K562 (cell line): Measurements from ENCODE around the gene MRLN. TPM values are rescaled to one million over a fixed set of nuclear protein-coding genes. Genes with fewer than 3 reads are reported as not detected.

Experiments used
- ADNP ChIP-seq: fragments of 200-800 bp; sonication (Bioruptor generic); IDR thresholded peaks from 2 replicates; pipeline ENCODE4 v1.6.1; 2016; ENCODE audit warnings: missing genetic modification characterization, missing compliant biosample characterization
- ARID2 ChIP-seq: fragments of 450-650 bp; IDR thresholded peaks from 2 replicates; pipeline ENCODE4 v1.6.1; 2017; ENCODE audit warnings: antibody characterized with exemption, mild to moderate bottlenecking
- ATF2 ChIP-seq: sonication (generic); formaldehyde crosslinking; IDR thresholded peaks from 2 replicates; pipeline ENCODE4 v1.8.1; 2022; ENCODE audit warnings: missing genetic modification reagents
- CBFA2T3 ChIP-seq: fragments of 450-650 bp; IDR thresholded peaks from 2 replicates; pipeline ENCODE4 v1.6.1; 2017
- E2F6 ChIP-seq, 2 experiments: IDR thresholded peaks; 2 replicates each; pipeline ENCODE4 v1.6.1; 2011; ENCODE audit warnings: borderline replicate concordance in 1 of 2, control low read depth in 1 of 2, low read depth in 1 of 2, low read length in 1 of 2, mild to moderate bottlenecking in 1 of 2, mixed read lengths in 1 of 2, moderate library complexity in 1 of 2; ENCODE audit not compliant: insufficient read depth in 1 of 2, insufficient read length in 1 of 2, poor library complexity in 1 of 2, severe bottlenecking in 1 of 2; ENCODE audit errors: extremely low read depth in 1 of 2
- HDAC2 ChIP-seq: fragments of 450-650 bp; IDR thresholded peaks from 2 replicates; pipeline ENCODE4 v1.6.1; 2016; ENCODE audit warnings: mild to moderate bottlenecking
- MAFF ChIP-seq: IDR thresholded peaks from 2 replicates; pipeline ENCODE4 v1.6.1; 2012; ENCODE audit warnings: low read length, improper control_type of control experiment
- MAFG ChIP-seq: fragments of 450-650 bp; conservative IDR thresholded peaks from 2 replicates; pipeline ENCODE4 v1.6.1; 2016; ENCODE audit warnings: missing genetic modification characterization, missing compliant biosample characterization
- MAZ ChIP-seq, 2 experiments: fragments of 450-650 bp in 1 of 2; sonication (generic) in 1 of 2; formaldehyde crosslinking; IDR thresholded peaks in 1 of 2; conservative IDR thresholded peaks in 1 of 2; 2 replicates each; pipeline versions ENCODE4 v1.4.0 to v1.5.0; 2020; ENCODE audit warnings: mild to moderate bottlenecking in 1 of 2, missing genetic modification reagents in 1 of 2
- MBD2 ChIP-seq: sonication (generic); IDR thresholded peaks from 2 replicates; pipeline ENCODE4 v1.6.1; 2016; ENCODE audit warnings: low read depth, borderline replicate concordance
- MEIS2 ChIP-seq: fragments of 450-650 bp; IDR thresholded peaks from 2 replicates; pipeline ENCODE4 v1.6.1; 2014; ENCODE audit warnings: mild to moderate bottlenecking; ENCODE audit not compliant: partially characterized antibody
- MTA3 ChIP-seq: fragments of 450-650 bp; formaldehyde crosslinking; IDR thresholded peaks from 2 replicates; pipeline ENCODE4 v1.6.1; 2017; ENCODE audit warnings: mild to moderate bottlenecking, borderline replicate concordance
- SMARCA4 ChIP-seq: fragments of 450-650 bp; IDR thresholded peaks from 2 replicates; pipeline ENCODE4 v1.6.1; 2016
- SMARCA5 ChIP-seq: fragments of 450-650 bp; IDR thresholded peaks from 2 replicates; pipeline ENCODE4 v1.6.1; 2016
- SMARCE1 ChIP-seq: fragments of 450-650 bp; IDR thresholded peaks from 2 replicates; pipeline ENCODE4 v1.7.1; 2016; ENCODE audit warnings: mild to moderate bottlenecking
- SRSF9 ChIP-seq: fragments of 200-400 bp; formaldehyde crosslinking; IDR thresholded peaks from 2 replicates; pipeline ENCODE4 v1.6.1; 2017; ENCODE audit warnings: low read depth, low read length, borderline replicate concordance
- TEAD1 ChIP-seq, 2 experiments: fragments of 450-650 bp in 1 of 2; sonication (generic) in 1 of 2; formaldehyde crosslinking; IDR thresholded peaks; 2 replicates each; pipeline versions ENCODE4 v1.4.0 to v1.8.0; 2020 to 2022; ENCODE audit warnings: mild to moderate bottlenecking in 2 of 2, missing genetic modification reagents in 1 of 2
- TEAD2 ChIP-seq: fragments of 450-650 bp; IDR thresholded peaks from 2 replicates; pipeline ENCODE4 v1.6.1; 2016; ENCODE audit warnings: missing genetic modification characterization, control low read depth, missing compliant biosample characterization
- TEAD4 ChIP-seq, 2 experiments: sonication (generic) in 1 of 2; formaldehyde crosslinking in 1 of 2; IDR thresholded peaks; 2 replicates each; pipeline versions ENCODE4 v1.6.1 to v1.8.0; 2012 to 2022; ENCODE audit warnings: borderline replicate concordance in 1 of 2, inconsistent platforms in 1 of 2, low read length in 1 of 2, mild to moderate bottlenecking in 1 of 2, missing genetic modification reagents in 1 of 2
- ZBTB34 ChIP-seq: fragments of 250-450 bp; sonication (Bioruptor Pico); IDR thresholded peaks from 2 replicates; pipeline ENCODE4 v1.8.0; 2021; ENCODE audit warnings: mild to moderate bottlenecking, moderate library complexity
- ZNF311 ChIP-seq: fragments of 250-450 bp; sonication (Bioruptor Pico); IDR thresholded peaks from 2 replicates; pipeline ENCODE4 v1.4.0; 2020; ENCODE audit warnings: mild to moderate bottlenecking, moderate library complexity
- ZNF445 ChIP-seq: fragments of 250-450 bp; sonication (Bioruptor Pico); IDR thresholded peaks from 2 replicates; pipeline ENCODE4 v1.4.0; 2020; ENCODE audit warnings: low read depth, mild to moderate bottlenecking, moderate library complexity
- ZNF639 ChIP-seq, 2 experiments: fragments of 200-800 bp in 1 of 2; sonication (Bioruptor generic) in 1 of 2; sonication (generic) in 1 of 2; formaldehyde crosslinking in 1 of 2; IDR thresholded peaks in 1 of 2; conservative IDR thresholded peaks in 1 of 2; 2 replicates each; pipeline versions ENCODE4 v1.5.0 to v1.6.1; 2016 to 2020; ENCODE audit warnings: missing compliant biosample characterization in 1 of 2, missing genetic modification characterization in 1 of 2, missing genetic modification reagents in 1 of 2
- ZNF695 ChIP-seq: fragments of 450-650 bp; formaldehyde crosslinking; IDR thresholded peaks from 2 replicates; pipeline ENCODE4 v1.4.0; 2020; ENCODE audit warnings: mild to moderate bottlenecking, moderate library complexity
- polyA plus RNA-seq, 8 experiments: library from polyadenylated mRNA; depleted of rRNA in 4 of 8; stranded (reverse) in 5 of 8; unstranded in 3 of 8; fragments of >200 nt; fragmentation: Nextera tagmentation in 2 of 8; fragmentation: Illumina TruSeq in 1 of 8; extraction: Ambion mirVana in 2 of 8; extraction: Trizol in 1 of 8; gene quantifications; 2 replicates each; pipeline versions ENCODE4 v1.2.1 to v1.2.3, GENCODE V29; 2011 to 2014; ENCODE audit warnings: inconsistent platforms in 1 of 8, missing spikeins in 1 of 8
- total RNA-seq, 7 experiments: library from RNA; depleted of rRNA in 6 of 7; stranded (reverse); fragments of >200 nt in 6 of 7; fragmentation: Illumina TruSeq in 2 of 7; extraction: Trizol in 2 of 7; gene quantifications; 2 replicates each; pipeline versions ENCODE4 v1.2.1 to v1.2.3, GENCODE V29; 2011 to 2021; ENCODE audit warnings: low replicate concordance in 1 of 7

Gene MRLN
- total and polyA plus RNA-seq, 9 of the 15 experiments (the other 6 are each of a cell fraction or from before 2014, with no cell fraction given): 0.07 to 0.13 TPM; not detected in 7

- 0 out of 4 replicates have a peak, but pooled peaks of 1 of the 2 experiments have one; percentile 40 for TF ChIP-seq ZNF639 (CRISPR knock-in tag; conservative IDR thresholded peaks at IDR 0.05 in 1 of 2, IDR thresholded peaks at IDR 0.05 in 1 of 2)
- TF ChIP-seq ZNF695: no peak
- peak; percentile 74 for TF ChIP-seq MAFF
- TF ChIP-seq SMARCE1: peak; percentile 90
- no peak for TF ChIP-seq ZNF445 (CRISPR knock-in tag)
- TF ChIP-seq ARID2: no peak
- TF ChIP-seq ATF2 (CRISPR knock-in tag): no peak
- TF ChIP-seq MAZ (CRISPR knock-in tag; conservative IDR thresholded peaks at IDR 0.05 in 1 of 2, IDR thresholded peaks at IDR 0.05 in 1 of 2): 0 out of 4 replicates have a peak, but pooled peaks of 1 of the 2 experiments have one; percentile 30
- TF ChIP-seq MAFG (tag): peak; percentile 94
- peak; percentile 32; the same call in 1 of the 2 replicates for TF ChIP-seq MBD2
- TF ChIP-seq TEAD2 (tag): no peak
- TF ChIP-seq TEAD1 (CRISPR knock-in tag; IDR thresholded peaks at IDR 0.05): peak in 1 of 2 experiments; percentile 66; a peak in 1 of 4 replicates
- TF ChIP-seq SMARCA5: no peak
- TF ChIP-seq MEIS2: peak; percentile 43
- TF ChIP-seq ZBTB34 (CRISPR knock-in tag): no peak
- peak; percentile 74 for TF ChIP-seq ADNP (tag)
- TF ChIP-seq CBFA2T3: peak; percentile 87
- TF ChIP-seq MTA3: peak; percentile 48; the same call in 1 of the 2 replicates
- TF ChIP-seq ZNF311: no peak
- peak; percentile 87 for TF ChIP-seq TEAD4 (IDR thresholded peaks at IDR 0.05; ENCODE audit: low read length)
- TF ChIP-seq TEAD4 (CRISPR knock-in tag; IDR thresholded peaks at IDR 0.05; ENCODE audit: borderline replicate concordance): no peak
- TF ChIP-seq SRSF9: no peak
- peak; percentile 88 for TF ChIP-seq SMARCA4
- peak; percentile 49; the same call in 1 of the 2 replicates for TF ChIP-seq HDAC2
- no peak for TF ChIP-seq E2F6 (IDR thresholded peaks at IDR 0.05; ENCODE audit: borderline replicate concordance in 1 of 2, extremely low read depth in 1 of 2, insufficient read depth in 1 of 2, insufficient read length in 1 of 2, low read depth in 1 of 2, low read length in 1 of 2, poor library complexity in 1 of 2, severe bottlenecking in 1 of 2)
Observed at GRCh38 chr10:59713196-59713821, 39.9 kb downstream of the MRLN start (continued).
